Ovary (tissue), 3 donors: Measurements from ENCODE around the gene DESI1.

ENCODE experiments used
- EP300 ChIP-seq: sonication (generic); formaldehyde crosslinking; IDR thresholded peaks from one replicate; pipeline ENCODE4 v1.6.1; 2017; ENCODE audit warnings: antibody characterized with exemption
- TF ChIP-seq, protein P1 (sequence below), 3 donors: fragments of 450-650 bp in 2 of 3; fragments of 200-600 bp in 1 of 3; IDR thresholded peaks; one replicate each; pipeline versions ENCODE4 v1.5.1 to v1.8.0; 2016 to 2022; ENCODE audit warnings: antibody characterized with exemption in 3 of 3, mild to moderate bottlenecking in 1 of 3
- donor health status: DM: no; HTN: no; CAD: no.

DNA sequence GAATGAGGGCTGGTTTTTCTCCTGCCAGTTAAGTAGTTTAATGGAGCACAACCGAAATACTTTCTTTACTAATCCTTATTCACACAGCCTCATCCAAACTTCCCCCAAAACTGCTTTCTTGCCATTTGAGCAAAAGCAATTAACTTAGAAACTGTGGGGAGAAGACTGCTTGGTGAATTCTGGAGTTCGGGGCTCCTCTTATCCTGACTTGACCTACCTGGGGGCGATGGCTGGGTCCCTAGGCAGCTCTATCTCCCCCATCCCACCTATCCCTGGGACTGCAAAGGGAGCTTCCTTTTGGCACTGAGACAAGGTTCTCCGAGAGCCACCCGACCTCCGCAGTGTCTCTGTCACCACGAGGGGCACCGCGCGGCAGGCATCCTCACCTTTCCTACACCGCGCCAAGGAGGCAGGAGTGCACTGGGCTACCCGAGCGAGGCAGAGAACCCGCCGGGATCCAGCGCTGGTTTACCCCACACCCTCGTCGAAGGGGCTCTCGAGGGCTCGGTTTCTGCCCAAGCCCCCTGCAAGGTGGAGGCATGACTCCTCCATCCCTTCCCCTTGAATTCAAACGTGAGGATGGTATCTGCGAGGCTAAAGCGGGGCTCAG is 759 bp downstream of the DESI1 start:
- TF ChIP-seq, protein P1, sequence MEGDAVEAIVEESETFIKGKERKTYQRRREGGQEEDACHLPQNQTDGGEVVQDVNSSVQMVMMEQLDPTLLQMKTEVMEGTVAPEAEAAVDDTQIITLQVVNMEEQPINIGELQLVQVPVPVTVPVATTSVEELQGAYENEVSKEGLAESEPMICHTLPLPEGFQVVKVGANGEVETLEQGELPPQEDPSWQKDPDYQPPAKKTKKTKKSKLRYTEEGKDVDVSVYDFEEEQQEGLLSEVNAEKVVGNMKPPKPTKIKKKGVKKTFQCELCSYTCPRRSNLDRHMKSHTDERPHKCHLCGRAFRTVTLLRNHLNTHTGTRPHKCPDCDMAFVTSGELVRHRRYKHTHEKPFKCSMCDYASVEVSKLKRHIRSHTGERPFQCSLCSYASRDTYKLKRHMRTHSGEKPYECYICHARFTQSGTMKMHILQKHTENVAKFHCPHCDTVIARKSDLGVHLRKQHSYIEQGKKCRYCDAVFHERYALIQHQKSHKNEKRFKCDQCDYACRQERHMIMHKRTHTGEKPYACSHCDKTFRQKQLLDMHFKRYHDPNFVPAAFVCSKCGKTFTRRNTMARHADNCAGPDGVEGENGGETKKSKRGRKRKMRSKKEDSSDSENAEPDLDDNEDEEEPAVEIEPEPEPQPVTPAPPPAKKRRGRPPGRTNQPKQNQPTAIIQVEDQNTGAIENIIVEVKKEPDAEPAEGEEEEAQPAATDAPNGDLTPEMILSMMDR (IDR thresholded peaks at IDR 0.05): peak in 1 of 3 donors; percentile 5
- TF ChIP-seq EP300: no peak
